Glutamatergic neuron (in vitro differentiated cells): Measurements from ENCODE around the gene POC1A. TPM values are rescaled to one million over a fixed set of nuclear protein-coding genes. Genes with fewer than 3 reads are reported as not detected.

Experiments used
- DNase-seq: peaks from one replicate; pipeline ENCODE4 v3.0.0; 2022
- H3K27ac Mint-ChIP-seq: one replicate; pipeline ENCODE4 v1.8.0; 2020; ENCODE audit warnings: mild to moderate bottlenecking, mixed read lengths, inconsistent platforms; ENCODE audit not compliant: unreplicated experiment
- H3K27me3 Mint-ChIP-seq: one replicate; pipeline ENCODE4 v1.8.0; 2020; ENCODE audit warnings: mild to moderate bottlenecking, moderate library complexity, mixed read lengths, inconsistent platforms; ENCODE audit not compliant: unreplicated experiment
- H3K36me3 Mint-ChIP-seq: one replicate; pipeline ENCODE4 v1.8.0; 2020; ENCODE audit warnings: mild to moderate bottlenecking, mixed read lengths, inconsistent platforms; ENCODE audit not compliant: unreplicated experiment
- H3K4me1 Mint-ChIP-seq: one replicate; pipeline ENCODE4 v1.8.0; 2020; ENCODE audit warnings: mild to moderate bottlenecking, low read depth, mixed read lengths, inconsistent platforms; ENCODE audit not compliant: unreplicated experiment
- H3K4me3 Mint-ChIP-seq: one replicate; pipeline ENCODE4 v1.8.0; 2020; ENCODE audit warnings: mild to moderate bottlenecking, mixed read lengths, inconsistent platforms; ENCODE audit not compliant: unreplicated experiment
- H3K9me3 Mint-ChIP-seq: one replicate; pipeline ENCODE4 v1.8.0; 2020; ENCODE audit warnings: mild to moderate bottlenecking, moderate library complexity, mixed read lengths, inconsistent platforms; ENCODE audit not compliant: unreplicated experiment
- total RNA-seq: library from RNA; stranded (reverse); fragmentation: NEBNext Ultra II Directional; extraction: Animal tissue kit (Norgen Biotek cat#: 25700); gene quantifications from one replicate; pipeline ENCODE4 v1.2.1, GENCODE V29; 2021; ENCODE audit not compliant: unreplicated experiment
- TF ChIP-seq, protein P1 (sequence below): fragments of 200-600 bp; sonication (generic); IDR thresholded peaks from one replicate; pipeline ENCODE4 v1.5.0; 2021; ENCODE audit not compliant: partially characterized antibody, unreplicated experiment

POC1A gene
- total RNA-seq, 1 donor from 2014 or later, result 3.2 TPM

DNA sequence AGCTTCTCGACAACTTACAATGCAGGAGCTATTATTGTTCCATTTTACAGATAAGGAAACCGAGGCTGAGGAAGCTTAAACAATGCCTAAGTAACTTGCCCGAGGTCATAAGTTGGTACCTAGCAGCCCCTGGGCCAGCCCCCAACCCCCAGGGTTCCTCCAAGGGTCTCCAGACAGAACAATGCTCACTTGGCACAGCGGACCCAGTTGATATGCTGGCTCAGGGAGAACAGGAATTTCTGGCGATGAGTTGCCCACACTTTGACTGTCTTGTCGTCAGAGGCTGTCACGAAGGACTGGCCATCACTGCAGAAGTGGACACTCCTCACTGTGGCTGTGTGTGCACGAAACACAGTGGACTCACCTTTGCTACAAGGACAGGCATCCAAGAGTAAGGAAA, 5.2 kb downstream of the POC1A start:
- Mint-ChIP-seq H3K4me1 (no peaks in the 10 kb centered on the region), H3K27me3 (peaks cover 4% of the 10 kb centered on the region), H3K36me3 (no peaks in the 10 kb centered on the region), H3K4me3 (no peak overlapping the region), H3K27ac (no peak overlapping the region), H3K9me3 (peaks cover 4% of the 10 kb centered on the region)
- DNase-seq, result no peak
- TF ChIP-seq, protein P1, sequence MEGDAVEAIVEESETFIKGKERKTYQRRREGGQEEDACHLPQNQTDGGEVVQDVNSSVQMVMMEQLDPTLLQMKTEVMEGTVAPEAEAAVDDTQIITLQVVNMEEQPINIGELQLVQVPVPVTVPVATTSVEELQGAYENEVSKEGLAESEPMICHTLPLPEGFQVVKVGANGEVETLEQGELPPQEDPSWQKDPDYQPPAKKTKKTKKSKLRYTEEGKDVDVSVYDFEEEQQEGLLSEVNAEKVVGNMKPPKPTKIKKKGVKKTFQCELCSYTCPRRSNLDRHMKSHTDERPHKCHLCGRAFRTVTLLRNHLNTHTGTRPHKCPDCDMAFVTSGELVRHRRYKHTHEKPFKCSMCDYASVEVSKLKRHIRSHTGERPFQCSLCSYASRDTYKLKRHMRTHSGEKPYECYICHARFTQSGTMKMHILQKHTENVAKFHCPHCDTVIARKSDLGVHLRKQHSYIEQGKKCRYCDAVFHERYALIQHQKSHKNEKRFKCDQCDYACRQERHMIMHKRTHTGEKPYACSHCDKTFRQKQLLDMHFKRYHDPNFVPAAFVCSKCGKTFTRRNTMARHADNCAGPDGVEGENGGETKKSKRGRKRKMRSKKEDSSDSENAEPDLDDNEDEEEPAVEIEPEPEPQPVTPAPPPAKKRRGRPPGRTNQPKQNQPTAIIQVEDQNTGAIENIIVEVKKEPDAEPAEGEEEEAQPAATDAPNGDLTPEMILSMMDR, result no peak

DNA sequence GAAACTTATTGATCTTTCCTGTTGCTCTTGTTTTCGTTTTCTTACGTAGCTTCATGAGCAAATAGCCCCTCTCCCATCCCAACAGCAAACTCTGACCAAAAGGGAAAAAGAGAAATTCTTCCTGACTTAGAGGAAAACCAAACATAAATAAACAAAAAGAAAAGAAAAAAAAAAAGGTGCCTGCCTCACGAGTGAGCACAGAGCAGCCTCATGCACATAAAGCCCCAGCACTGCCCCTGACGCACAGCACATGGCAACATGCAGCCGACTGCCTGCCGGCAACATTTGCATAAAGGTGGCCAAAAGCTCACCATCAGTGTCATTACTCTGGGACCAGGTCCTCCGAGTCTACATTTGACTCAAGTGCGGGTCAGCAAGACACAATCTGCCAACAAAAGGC, 6.4 kb downstream of the POC1A start:
- TF ChIP-seq, protein P1, result no peak
- Mint-ChIP-seq H3K4me1 (no peaks in the 10 kb centered on the region), H3K9me3 (peaks cover 4% of the 10 kb centered on the region), H3K27me3 (peaks cover 5% of the 10 kb centered on the region), H3K4me3 (no peak overlapping the region), H3K36me3 (no peaks in the 10 kb centered on the region), H3K27ac (no peak overlapping the region)
- no peak for DNase-seq

DNA sequence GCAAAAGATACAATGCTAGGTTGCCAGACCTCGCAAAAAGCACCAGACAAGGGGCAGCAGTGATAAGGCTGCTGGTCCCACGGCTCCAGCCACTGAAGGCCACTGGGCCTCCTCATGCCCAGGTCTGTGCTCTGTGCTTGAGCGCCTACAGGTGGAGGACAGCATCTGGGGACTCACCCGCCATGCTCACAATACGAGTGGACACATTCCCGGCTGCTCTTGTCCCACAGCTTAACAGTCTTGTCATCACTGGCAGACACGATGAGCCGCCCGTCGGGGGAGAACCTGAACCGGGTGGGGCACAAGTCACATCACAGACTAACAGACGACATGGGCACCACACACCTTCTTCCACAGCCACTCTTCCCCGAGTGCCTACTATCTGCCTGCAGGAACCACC, 7.4 kb downstream of the POC1A start:
- H3K36me3 Mint-ChIP-seq, result no peaks in the 10 kb centered on the region
- H3K27ac Mint-ChIP-seq, result no peak overlapping the region
- H3K27me3 Mint-ChIP-seq, result peaks cover 5% of the 10 kb centered on the region
- TF ChIP-seq, protein P1, result no peak
- H3K4me3 Mint-ChIP-seq, result no peak overlapping the region
- no peak for DNase-seq
- H3K9me3 Mint-ChIP-seq, result peaks cover 4% of the 10 kb centered on the region
- no peaks in the 10 kb centered on the region for H3K4me1 Mint-ChIP-seq

DNA sequence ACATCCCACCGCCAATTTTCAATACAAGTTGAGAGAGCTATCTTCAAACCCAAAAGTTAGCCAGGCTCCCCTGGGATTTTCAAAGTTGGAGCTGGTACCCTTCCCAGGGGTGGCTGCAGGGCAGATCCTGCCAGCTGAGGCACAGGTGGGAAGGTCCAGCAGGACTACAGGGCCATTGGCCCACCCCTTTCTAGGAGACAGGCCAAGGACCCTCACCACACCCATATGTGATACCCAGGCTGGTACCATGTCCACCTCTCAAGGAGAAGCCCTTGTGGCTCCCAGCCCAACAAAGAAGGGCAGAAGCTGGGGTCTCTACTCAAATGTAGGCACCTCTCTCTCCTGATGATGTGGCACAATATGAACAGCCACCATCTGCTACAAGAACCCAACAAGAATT, 8.0 kb downstream of the POC1A start:
- TF ChIP-seq, protein P1, result no peak
- Mint-ChIP-seq H3K36me3 (no peaks in the 10 kb centered on the region), H3K4me1 (no peaks in the 10 kb centered on the region), H3K9me3 (peaks cover 4% of the 10 kb centered on the region), H3K27ac (no peak overlapping the region), H3K27me3 (peaks cover 5% of the 10 kb centered on the region), H3K4me3 (no peak overlapping the region)
- no peak for DNase-seq

DNA sequence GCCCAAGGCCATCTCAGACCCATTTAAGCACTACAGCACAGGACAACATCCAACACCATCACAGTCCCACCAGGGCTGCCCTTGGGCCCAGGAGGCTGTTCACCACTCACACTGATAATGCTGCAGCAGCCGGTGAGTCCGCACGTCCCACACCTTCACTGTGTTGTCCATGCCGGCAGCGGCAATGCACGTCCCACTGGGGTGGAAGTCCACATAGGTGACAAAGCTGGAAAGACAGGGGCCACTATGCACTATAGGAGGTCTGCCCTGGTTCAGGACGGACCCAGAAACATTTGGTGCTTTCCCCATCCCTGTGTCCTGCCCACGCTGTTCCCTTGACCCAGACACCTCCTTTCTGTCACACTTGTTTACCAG, 8.5 kb downstream of the POC1A start:
- peaks cover 4% of the 10 kb centered on the region for H3K9me3 Mint-ChIP-seq
- peaks cover 5% of the 10 kb centered on the region for H3K27me3 Mint-ChIP-seq
- no peak for DNase-seq
- no peak overlapping the region for H3K27ac Mint-ChIP-seq
- H3K4me1 Mint-ChIP-seq, result no peaks in the 10 kb centered on the region
- no peaks in the 10 kb centered on the region for H3K36me3 Mint-ChIP-seq
- TF ChIP-seq, protein P1, result no peak
- H3K4me3 Mint-ChIP-seq, result no peak overlapping the region
